ENCODE results near the gene VAPB.

The VAPB gene

GRCh38 chr20:58483051-58483450 is 94.0 kb downstream of the VAPB start:
- DNase-seq (ENCODE audit: low read depth): no peak

DNA sequence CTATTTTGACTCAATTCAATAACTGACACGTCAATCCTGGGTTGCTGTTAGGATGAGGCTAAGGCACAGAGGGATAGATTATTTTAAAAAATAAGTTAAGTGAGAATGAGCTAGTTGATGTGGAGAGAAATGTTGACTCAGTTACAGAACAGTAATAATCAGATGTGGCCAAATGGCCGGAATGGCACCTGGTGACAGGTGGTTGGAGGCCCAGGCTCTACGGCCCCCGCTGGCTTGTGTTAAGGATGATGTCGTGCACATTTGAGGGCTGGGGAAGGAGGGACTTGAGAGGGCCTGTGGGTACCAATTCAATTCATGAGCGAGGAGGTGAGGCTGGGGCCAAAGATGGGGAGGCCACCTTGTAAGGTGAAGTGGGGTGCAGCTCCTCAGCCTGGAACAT is 94.4 kb downstream of the VAPB start:
- DNase-seq (ENCODE audit: low read depth): no peak

GRCh38 chr20:58485393-58485792 is 96.4 kb downstream of the VAPB start:
- DNase-seq (ENCODE audit: low read depth): no peak

GRCh38 chr20:58486207-58486606 is 97.2 kb downstream of the VAPB start:
- no peak for DNase-seq (ENCODE audit: low read depth)

DNA sequence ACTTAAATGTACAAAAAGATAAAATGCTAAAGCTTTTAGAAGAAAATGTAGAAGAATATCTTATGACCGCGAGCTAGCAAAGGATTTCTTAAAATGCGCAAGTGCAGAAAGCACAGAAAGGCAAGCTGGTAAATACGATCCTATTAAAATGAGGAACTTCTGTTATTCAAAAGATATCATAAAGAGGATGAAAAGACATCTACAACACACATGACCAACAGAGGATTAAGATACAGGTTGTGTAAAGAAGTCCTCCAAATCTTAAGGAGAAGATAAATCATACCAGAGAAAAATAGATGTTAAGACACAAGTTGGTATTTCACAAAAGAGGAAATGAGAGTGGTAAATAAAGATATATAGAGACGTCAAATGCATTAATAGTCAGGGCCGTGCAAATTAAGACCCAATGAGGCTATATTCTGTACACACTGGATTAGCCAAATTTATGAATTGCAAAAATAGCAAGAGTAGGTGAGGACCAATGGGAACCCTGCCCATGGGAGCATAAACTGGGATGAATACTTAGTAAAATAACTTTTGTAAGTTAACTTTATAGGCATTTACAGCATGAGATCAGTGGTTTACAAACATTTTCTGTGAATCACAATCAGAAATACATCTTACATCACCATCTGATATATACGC is 103.2 kb downstream of the VAPB start:
- no peak for DNase-seq (ENCODE audit: low read depth)

- no peak for DNase-seq (ENCODE audit: low read depth)
Observed at GRCh38 chr20:58492795-58493524, 103.9 kb downstream of the VAPB start.

- DNase-seq (ENCODE audit: low read depth): no peak
Observed at GRCh38 chr20:58494923-58495622, 106.0 kb downstream of the VAPB start.

GRCh38 chr20:58495623-58496428 is 106.8 kb downstream of the VAPB start:
- no peak for DNase-seq (ENCODE audit: low read depth)

GRCh38 chr20:58496429-58496769 is 107.4 kb downstream of the VAPB start:
- no peak for DNase-seq (ENCODE audit: low read depth)

- DNase-seq (ENCODE audit: low read depth): no peak
Observed at GRCh38 chr20:58497076-58497641, 108.1 kb downstream of the VAPB start.

- DNase-seq (ENCODE audit: low read depth): no peak
Observed at GRCh38 chr20:58497724-58498469, 108.9 kb downstream of the VAPB start.

- no peak for DNase-seq (ENCODE audit: low read depth)
Observed at GRCh38 chr20:58498470-58499068, 109.5 kb downstream of the VAPB start.

DNA sequence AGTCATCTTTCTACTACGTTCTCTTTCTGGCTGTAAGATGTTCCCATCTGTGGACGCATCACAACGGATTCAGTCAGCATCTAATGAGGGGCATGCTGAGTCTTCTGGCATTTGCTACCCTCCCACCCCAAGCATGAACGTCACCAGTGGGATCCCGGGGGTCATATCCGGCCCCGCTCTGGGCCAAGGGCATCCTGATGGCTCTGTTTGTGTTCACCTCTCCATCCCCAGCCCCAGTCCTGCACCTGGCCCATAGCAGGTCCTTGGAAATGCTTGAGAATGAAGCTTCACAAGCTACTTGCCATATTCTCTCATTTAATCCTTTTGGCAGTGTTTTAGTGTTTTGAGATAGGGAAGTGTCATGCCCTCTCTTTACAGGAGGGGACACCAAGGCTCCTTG is 111.2 kb downstream of the VAPB start:
- no peak for DNase-seq (ENCODE audit: low read depth)
